Karpas-422 (cell line): ENCODE measurements around the gene C3orf80. TPM values are rescaled to one million over a fixed set of nuclear protein-coding genes. Genes with fewer than 3 reads are reported as not detected.
"Not testable (repeated sequence)": the region's sequence is repeated elsewhere in the genome, so short reads cannot be mapped to it uniquely, and the experiment has no call there.

Experiments used
- DNase-seq: peaks from one replicate; pipeline ENCODE4 v3.0.0-alpha.2; 2015
- H2AFZ ChIP-seq: fragments of 200-600 bp; sonication (generic); 2 replicates; pipeline ENCODE4 v1.6.1; 2014; ENCODE audit warnings: antibody characterized with exemption, low read length, mixed read lengths
- H3K27ac ChIP-seq: fragments of 200-600 bp; sonication (generic); 2 replicates; pipeline ENCODE4 v1.5.1; 2014; ENCODE audit warnings: mild to moderate bottlenecking, low read length, moderate library complexity
- H3K27me3 ChIP-seq: fragments of 200-600 bp; sonication (generic); 2 replicates; pipeline ENCODE4 v1.6.1; 2014; ENCODE audit warnings: low read length, mixed read lengths
- H3K36me3 ChIP-seq: fragments of 200-600 bp; sonication (generic); 2 replicates; pipeline ENCODE4 v1.6.1; 2014; ENCODE audit warnings: low read length, mixed read lengths; ENCODE audit not compliant: insufficient read depth
- H3K4me1 ChIP-seq: fragments of 200-600 bp; sonication (generic); 2 replicates; pipeline ENCODE4 v1.6.1; 2014; ENCODE audit warnings: mild to moderate bottlenecking, low read length, mixed read lengths
- H3K4me2 ChIP-seq: fragments of 200-600 bp; sonication (generic); 2 replicates; pipeline ENCODE4 v1.6.1; 2014; ENCODE audit warnings: low read length, low read depth, mild to moderate bottlenecking; ENCODE audit not compliant: poor library complexity, severe bottlenecking
- H3K4me3 ChIP-seq: fragments of 200-600 bp; sonication (generic); 2 replicates; pipeline ENCODE4 v1.5.1; 2014; ENCODE audit warnings: mild to moderate bottlenecking, antibody characterized with exemption, low read length, mixed read lengths
- H3K79me2 ChIP-seq: fragments of 200-600 bp; sonication (generic); 2 replicates; pipeline ENCODE4 v1.6.1; 2014; ENCODE audit warnings: mild to moderate bottlenecking, low read length, mixed read lengths
- H3K9ac ChIP-seq: fragments of 200-600 bp; sonication (generic); 2 replicates; pipeline ENCODE4 v1.6.0; 2014; ENCODE audit warnings: low read length
- H3K9me2 ChIP-seq: fragments of 200-600 bp; sonication (generic), shearing (Covaris generic); replicated peaks from 2 replicates; pipeline ENCODE4 v1.6.0; 2014; ENCODE audit warnings: mild to moderate bottlenecking, low read length, moderate library complexity; ENCODE audit not compliant: insufficient read depth
- H3K9me3 ChIP-seq: fragments of 300-700, 200-600 bp; sonication (generic); 2 replicates; pipeline ENCODE4 v1.6.1; 2014; ENCODE audit warnings: low read length, mixed read lengths
- H4K20me1 ChIP-seq: fragments of 200-600 bp; sonication (generic); 2 replicates; pipeline ENCODE4 v1.6.1; 2014; ENCODE audit warnings: mild to moderate bottlenecking, antibody characterized with exemption, low read length, low read depth; ENCODE audit not compliant: insufficient read depth
- total RNA-seq: library from RNA; depleted of rRNA; stranded (reverse); fragments of >200 nt; shearing (Covaris generic); gene quantifications from 2 replicates; pipeline ENCODE4 v1.2.3, GENCODE V29; 2014; ENCODE audit warnings: low replicate concordance

The C3orf80 gene
- total RNA-seq, 1 experiment from 2014 or later: not detected

DNA sequence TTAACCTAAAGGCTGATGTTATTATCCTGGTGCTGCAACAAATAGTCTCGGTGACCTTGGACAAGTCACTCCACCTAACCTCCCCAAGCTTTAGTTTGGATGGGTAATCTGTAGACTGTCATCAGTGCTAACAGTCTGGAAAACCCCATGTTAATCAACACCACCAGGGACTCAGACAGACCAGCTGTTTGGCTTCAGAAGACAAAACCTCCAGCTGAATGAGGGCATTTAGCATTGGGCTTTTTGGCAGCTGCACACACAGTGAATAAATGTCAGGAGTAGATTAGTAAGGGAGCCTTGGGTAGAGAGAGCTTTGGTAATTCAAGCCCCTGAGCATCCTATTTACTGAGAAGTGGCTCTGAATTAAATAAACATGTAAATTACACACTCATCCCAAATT lies 24.9 kb upstream of the C3orf80 start:
- Histone ChIP-seq H3K9me3 (no peaks in the 10 kb centered on the region), H4K20me1 (no peaks in the 10 kb centered on the region), H2AFZ (no peak overlapping the region), H3K27me3 (no peaks in the 10 kb centered on the region), H3K27ac (no peak overlapping the region; the same call in 1 of the 2 replicates), H3K9ac (no peak overlapping the region), H3K4me3 (no peak overlapping the region), H3K36me3 (no peaks in the 10 kb centered on the region), H3K79me2 (no peaks in the 10 kb centered on the region), H3K9me2 (no peaks in the 10 kb centered on the region), H3K4me2 (no peak overlapping the region), H3K4me1 (peaks cover 8% of the 10 kb centered on the region)
- no peak for DNase-seq

GRCh38 chr3:160204396-160205011 lies 20.7 kb upstream of the C3orf80 start:
- H3K27ac ChIP-seq, H3K4me2 ChIP-seq, H3K9ac ChIP-seq, H3K4me3 ChIP-seq, H3K4me1 ChIP-seq, H2AFZ ChIP-seq, H3K27me3 ChIP-seq, H3K9me2 ChIP-seq, DNase-seq, H3K79me2 ChIP-seq, H3K36me3 ChIP-seq, H4K20me1 ChIP-seq, H3K9me3 ChIP-seq: not testable (repeated sequence)

DNA sequence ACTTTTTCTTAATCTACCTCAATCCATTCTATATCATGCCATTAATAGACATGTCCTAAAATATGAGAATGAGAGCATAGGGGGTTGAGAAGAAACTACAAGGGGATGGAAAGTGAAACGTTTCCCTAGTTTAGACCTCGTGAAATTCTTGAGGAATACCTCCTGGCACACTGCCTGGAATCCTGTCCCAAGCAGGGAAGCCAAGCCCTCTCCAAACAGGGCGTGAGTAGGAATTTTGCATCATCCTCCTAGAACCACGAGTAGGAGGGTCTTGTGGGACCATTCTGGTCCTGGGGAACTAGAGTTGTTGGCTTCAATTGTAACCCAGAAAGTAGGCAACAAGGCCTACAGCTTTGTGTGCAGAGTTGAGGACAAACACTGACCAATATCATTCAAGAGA lies 19.6 kb upstream of the C3orf80 start:
- peaks cover 1% of the 10 kb centered on the region for H3K4me1 ChIP-seq
- no peaks in the 10 kb centered on the region for H3K9me2 ChIP-seq
- no peak overlapping the region for H2AFZ ChIP-seq
- H3K4me3 ChIP-seq: no peak overlapping the region
- H3K36me3 ChIP-seq: no peaks in the 10 kb centered on the region
- no peaks in the 10 kb centered on the region for H4K20me1 ChIP-seq
- H3K27ac ChIP-seq: no peak overlapping the region
- no peaks in the 10 kb centered on the region for H3K79me2 ChIP-seq
- no peak for DNase-seq
- H3K4me2 ChIP-seq: no peak overlapping the region
- H3K9me3 ChIP-seq: no peaks in the 10 kb centered on the region
- no peak overlapping the region for H3K9ac ChIP-seq
- 0 out of 2 replicates have a peak, but pooled peaks cover 2% of the 10 kb centered on the region for H3K27me3 ChIP-seq

DNA sequence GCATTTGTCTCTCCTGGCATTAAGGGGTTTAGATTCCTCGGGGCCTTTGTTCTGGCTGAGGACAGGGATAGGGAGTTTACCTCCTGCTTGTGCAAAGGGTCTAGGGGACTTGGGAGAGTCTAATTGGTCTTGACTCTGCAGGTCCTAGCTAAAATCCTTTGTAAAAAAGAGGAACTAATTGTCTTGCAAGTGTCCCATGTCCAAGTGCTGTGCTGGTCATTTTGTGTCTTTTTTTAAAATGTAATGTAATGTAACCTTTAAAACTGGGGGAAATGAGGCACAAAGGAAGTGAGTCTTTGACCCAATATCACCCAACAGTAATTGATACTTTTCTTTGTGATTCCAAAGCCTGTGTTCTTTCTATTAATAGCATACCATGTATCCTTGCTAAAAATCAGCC lies 14.9 kb upstream of the C3orf80 start:
- Histone ChIP-seq H3K9ac (no peak overlapping the region), H3K4me3 (no peak overlapping the region), H3K4me1 (no peaks in the 10 kb centered on the region), H3K9me3 (no peaks in the 10 kb centered on the region), H3K9me2 (no peaks in the 10 kb centered on the region), H3K27me3 (0 out of 2 replicates have a peak, but pooled peaks cover 2% of the 10 kb centered on the region), H3K27ac (no peak overlapping the region), H3K36me3 (no peaks in the 10 kb centered on the region), H3K79me2 (no peaks in the 10 kb centered on the region), H2AFZ (no peak overlapping the region), H3K4me2 (no peak overlapping the region), H4K20me1 (no peaks in the 10 kb centered on the region)
- DNase-seq: no peak

DNA sequence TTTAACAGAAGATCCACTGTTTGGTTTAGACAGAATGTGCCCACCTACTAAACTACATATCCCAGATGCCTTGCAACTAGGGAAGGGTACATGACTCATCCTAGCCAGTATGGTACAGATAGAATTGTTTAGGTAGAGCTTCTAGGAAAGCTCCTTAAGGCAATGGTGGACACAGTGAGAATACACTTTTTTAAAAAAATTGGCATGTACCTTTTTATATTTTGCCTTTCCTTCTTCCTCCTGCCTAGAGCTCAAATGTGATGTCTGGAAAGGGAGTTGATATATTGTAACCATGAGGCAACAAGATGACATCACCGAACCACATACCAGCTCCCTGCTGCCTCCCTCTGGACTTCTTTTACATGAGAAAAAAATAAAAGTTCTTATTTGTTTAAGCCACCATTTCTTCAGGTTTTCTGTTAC lies 14.4 kb upstream of the C3orf80 start:
- Histone ChIP-seq H3K4me3 (no peak overlapping the region), H3K4me1 (no peaks in the 10 kb centered on the region), H2AFZ (no peak overlapping the region), H3K27ac (no peak overlapping the region), H3K27me3 (0 out of 2 replicates have a peak, but pooled peaks cover 2% of the 10 kb centered on the region), H3K79me2 (no peaks in the 10 kb centered on the region), H3K4me2 (no peak overlapping the region), H3K9ac (no peak overlapping the region), H3K36me3 (no peaks in the 10 kb centered on the region), H3K9me3 (no peaks in the 10 kb centered on the region), H4K20me1 (no peaks in the 10 kb centered on the region), H3K9me2 (no peaks in the 10 kb centered on the region)
- DNase-seq: peak; percentile 68

GRCh38 chr3:160213191-160213590 lies 12.0 kb upstream of the C3orf80 start:
- H3K4me1 ChIP-seq: no peaks in the 10 kb centered on the region
- no peaks in the 10 kb centered on the region for H3K36me3 ChIP-seq
- no peak overlapping the region for H3K4me3 ChIP-seq
- no peaks in the 10 kb centered on the region for H3K9me2 ChIP-seq
- no peak overlapping the region for H3K27ac ChIP-seq
- H2AFZ ChIP-seq: no peak overlapping the region
- no peak overlapping the region for H3K9ac ChIP-seq
- H3K4me2 ChIP-seq: no peak overlapping the region
- H3K27me3 ChIP-seq: no peaks in the 10 kb centered on the region
- no peaks in the 10 kb centered on the region for H3K9me3 ChIP-seq
- no peaks in the 10 kb centered on the region for H4K20me1 ChIP-seq
- H3K79me2 ChIP-seq: no peaks in the 10 kb centered on the region
- no peak for DNase-seq

DNA sequence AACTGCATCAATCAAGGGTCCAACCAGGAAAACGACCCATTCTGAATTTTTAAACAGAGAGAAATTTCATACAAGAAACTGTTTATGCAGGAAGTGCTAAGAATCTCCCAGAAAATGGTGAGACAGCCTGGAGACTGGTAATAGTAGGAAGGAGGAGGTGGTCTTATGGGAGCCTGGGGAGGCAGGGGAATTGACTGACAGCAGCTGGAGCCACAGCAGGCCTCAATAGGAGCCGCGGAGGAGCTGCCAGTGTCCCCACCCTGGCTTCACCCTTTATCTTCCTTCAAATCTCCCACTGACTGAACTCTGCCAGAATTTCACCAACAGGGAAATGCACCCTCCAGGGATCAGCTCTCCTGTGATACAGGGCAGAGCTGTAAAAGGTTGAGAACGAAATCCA lies 7.5 kb upstream of the C3orf80 start:
- DNase-seq: no peak
- peaks cover 4% of the 10 kb centered on the region; the same call in 1 of the 2 replicates for H3K4me1 ChIP-seq
- H3K4me2 ChIP-seq: no peak overlapping the region
- no peaks in the 10 kb centered on the region for H3K79me2 ChIP-seq
- no peak overlapping the region for H3K27ac ChIP-seq
- no peaks in the 10 kb centered on the region for H3K27me3 ChIP-seq
- no peak overlapping the region for H2AFZ ChIP-seq
- H4K20me1 ChIP-seq: no peaks in the 10 kb centered on the region
- no peak overlapping the region for H3K9ac ChIP-seq
- H3K9me3 ChIP-seq: no peaks in the 10 kb centered on the region
- H3K36me3 ChIP-seq: no peaks in the 10 kb centered on the region
- H3K4me3 ChIP-seq: no peak overlapping the region
- no peaks in the 10 kb centered on the region for H3K9me2 ChIP-seq

DNA sequence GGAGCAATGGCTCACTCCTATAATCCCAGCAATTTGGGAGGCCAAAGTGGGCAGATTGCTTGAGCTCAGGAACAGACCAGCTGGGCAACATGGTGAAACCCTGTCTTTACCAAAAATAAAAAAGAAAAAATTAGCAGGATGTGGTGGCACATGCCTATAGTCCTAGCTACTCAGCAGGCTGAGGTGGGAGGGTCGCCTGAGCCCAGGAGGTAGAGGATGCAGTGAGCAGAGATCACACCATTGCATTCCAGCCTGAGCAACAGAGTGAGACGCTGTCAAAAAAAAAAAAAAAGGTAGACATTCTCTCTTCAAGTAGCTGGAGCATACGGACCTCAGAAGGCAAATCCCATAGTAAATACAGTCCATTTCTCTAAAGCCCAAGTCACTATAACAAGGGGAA lies 7.1 kb upstream of the C3orf80 start:
- H3K9ac ChIP-seq: no peak overlapping the region
- H3K4me2 ChIP-seq: no peak overlapping the region
- H3K36me3 ChIP-seq: no peaks in the 10 kb centered on the region
- no peaks in the 10 kb centered on the region for H3K9me2 ChIP-seq
- H3K4me1 ChIP-seq: peaks cover 4% of the 10 kb centered on the region; the same call in 1 of the 2 replicates
- no peaks in the 10 kb centered on the region for H3K9me3 ChIP-seq
- no peak for DNase-seq
- no peak overlapping the region for H3K4me3 ChIP-seq
- no peaks in the 10 kb centered on the region for H4K20me1 ChIP-seq
- H3K27ac ChIP-seq: no peak overlapping the region
- no peaks in the 10 kb centered on the region for H3K27me3 ChIP-seq
- H2AFZ ChIP-seq: no peak overlapping the region
- H3K79me2 ChIP-seq: no peaks in the 10 kb centered on the region
